Stimulated activated CD4-positive, alpha-beta T cell treated with anti-CD3 and anti-CD28 coated beads, Interleukin-15, amount 100 ng/mL, for 24 hours (primary cell): ENCODE data around the gene DSE.
A peak's percentile ranks its signal among the peaks of the same experiment; 100 is the strongest.
"Not testable (repeated sequence)": the region's sequence is repeated elsewhere in the genome, so short reads cannot be mapped to it uniquely, and the experiment has no call there.

Experiments used
- DNase-seq: peaks from one replicate; pipeline ENCODE4 v3.0.0-alpha.2; 2020

The DSE gene

GRCh38 chr6:116370760-116371119 lies at the start of gene DSE:
TSS of gene DSE (plus strand) at chr6:116370947. CDS start at chr6:116399251, 28,304 bp downstream.
- DNase-seq = peak; percentile 75

GRCh38 chr6:116321933-116322332 lies 48.8 kb upstream of the DSE start:
- not testable (repeated sequence) for DNase-seq

- DNase-seq = no peak
These were observed 46.9 kb upstream of the DSE start for GRCh38 chr6:116323863-116324262.

GRCh38 chr6:116325634-116326132 lies 45.1 kb upstream of the DSE start:
- DNase-seq = not testable (repeated sequence)

- no peak for DNase-seq
These were observed 44.5 kb upstream of the DSE start for GRCh38 chr6:116326181-116326671.

- no peak for DNase-seq
These were observed 43.8 kb upstream of the DSE start for GRCh38 chr6:116326996-116327395.

- DNase-seq = no peak
These were observed 42.8 kb upstream of the DSE start for GRCh38 chr6:116327803-116328527.

- DNase-seq = no peak
These were observed 42.2 kb upstream of the DSE start for GRCh38 chr6:116328528-116328903.

- no peak for DNase-seq
These were observed 41.6 kb upstream of the DSE start for GRCh38 chr6:116329156-116329555.

GRCh38 chr6:116330511-116330910 lies 40.2 kb upstream of the DSE start:
- no peak for DNase-seq

- DNase-seq = no peak
These were observed 38.7 kb upstream of the DSE start for GRCh38 chr6:116332096-116332495.

- DNase-seq = not testable (repeated sequence)
These were observed 35.9 kb upstream of the DSE start for GRCh38 chr6:116334638-116335409.

- DNase-seq = no peak
These were observed 35.0 kb upstream of the DSE start for GRCh38 chr6:116335612-116336215.

GRCh38 chr6:116338943-116339342 lies 31.8 kb upstream of the DSE start:
- no peak for DNase-seq

- DNase-seq = not testable (repeated sequence)
These were observed 30.1 kb upstream of the DSE start for GRCh38 chr6:116340625-116341024.

- DNase-seq = no peak
These were observed 21.5 kb upstream of the DSE start for GRCh38 chr6:116349216-116349615.

- DNase-seq = no peak
These were observed 19.6 kb upstream of the DSE start for GRCh38 chr6:116351101-116351500.

- no peak for DNase-seq
These were observed 18.0 kb upstream of the DSE start for GRCh38 chr6:116352515-116353471.

- DNase-seq = no peak
These were observed 16.5 kb upstream of the DSE start for GRCh38 chr6:116354236-116354635.

GRCh38 chr6:116355796-116356195 lies 15.0 kb upstream of the DSE start:
- DNase-seq = no peak

- no peak for DNase-seq
These were observed 11.6 kb upstream of the DSE start for GRCh38 chr6:116359131-116359530.

- no peak for DNase-seq
These were observed 10.9 kb upstream of the DSE start for GRCh38 chr6:116359835-116360234.
